ENCODE data around the gene UBL7. TPM values are rescaled to one million over a fixed set of nuclear protein-coding genes. Genes with fewer than 3 reads are reported as not detected.

The UBL7 gene
- total RNA-seq, 3 donors from 2014 or later, result 29.5 to 43.5 (median 37.6) TPM

GRCh38 chr15:74432968-74433591, 27.9 kb downstream of the UBL7 start:
- Histone ChIP-seq H3K4me1 (ENCODE audit: low read depth) (peaks cover 8% of the 10 kb centered on the region), H3K4me3 (peak overlapping the region; percentile 28), H3K9me3 (no peaks in the 10 kb centered on the region), H3K36me3 (ENCODE audit: low read depth) (no peaks in the 10 kb centered on the region)
- ATAC-seq (no peak), DNase-seq (peak in 2 of 3 donors; percentile 36 to 65)
- TF ChIP-seq CTCF (IDR thresholded peaks at IDR 0.05), result no peak
- intact Hi-C loops (cut with DNase I, micrococcal nuclease), result no loop called here

GRCh38 chr15:74432271-74432967, 28.5 kb downstream of the UBL7 start:
- no peak for ATAC-seq
- H3K4me3 ChIP-seq, result no peak overlapping the region
- intact Hi-C loops (cut with DNase I, micrococcal nuclease), result no loop called here
- peak in 1 of 3 donors; percentile 46 for DNase-seq
- no peak for TF ChIP-seq CTCF (IDR thresholded peaks at IDR 0.05)
- H3K9me3 ChIP-seq, result no peaks in the 10 kb centered on the region
- H3K36me3 ChIP-seq (ENCODE audit: low read depth), result no peaks in the 10 kb centered on the region
- H3K4me1 ChIP-seq (ENCODE audit: low read depth), result peaks cover 8% of the 10 kb centered on the region

GRCh38 chr15:74431645-74432044, 29.3 kb downstream of the UBL7 start:
- no peak for TF ChIP-seq CTCF (IDR thresholded peaks at IDR 0.05)
- Histone ChIP-seq H3K9me3 (no peaks in the 10 kb centered on the region), H3K4me1 (ENCODE audit: low read depth) (peaks cover 8% of the 10 kb centered on the region), H3K36me3 (ENCODE audit: low read depth) (no peaks in the 10 kb centered on the region), H3K4me3 (no peak overlapping the region)
- intact Hi-C loops (cut with DNase I, micrococcal nuclease), result no loop called here
- DNase-seq (peak in 1 of 3 donors; percentile 49), ATAC-seq (no peak)

DNA sequence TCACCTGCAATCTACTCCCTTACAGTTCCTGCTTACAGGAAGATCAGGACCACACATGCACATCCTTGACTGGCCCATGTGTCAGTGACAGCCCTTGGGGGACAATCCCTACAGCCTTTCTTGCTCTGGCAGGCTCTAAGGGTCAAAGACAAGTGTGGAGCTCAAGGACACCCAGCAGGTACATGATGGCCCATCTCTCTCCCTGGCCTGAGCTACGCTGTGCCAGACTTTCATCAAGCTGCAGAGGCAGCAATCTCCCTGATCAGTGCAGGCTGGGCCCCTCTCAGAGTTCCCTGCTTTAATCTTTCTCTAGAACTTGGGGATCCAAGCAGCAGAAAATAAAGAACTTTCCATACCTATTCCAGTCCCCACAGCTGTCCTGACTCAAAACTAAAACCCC, 29.8 kb downstream of the UBL7 start:
- DNase-seq (peak in 1 of 3 donors; percentile 15), ATAC-seq (no peak)
- intact Hi-C loops (cut with DNase I, micrococcal nuclease), result no loop called here
- Histone ChIP-seq H3K4me1 (ENCODE audit: low read depth) (peaks cover 8% of the 10 kb centered on the region), H3K9me3 (no peaks in the 10 kb centered on the region), H3K4me3 (no peak overlapping the region), H3K36me3 (ENCODE audit: low read depth) (no peaks in the 10 kb centered on the region)
- no peak for TF ChIP-seq CTCF (IDR thresholded peaks at IDR 0.05)

- no peak overlapping the region for H3K4me3 ChIP-seq
- H3K9me3 ChIP-seq, result no peaks in the 10 kb centered on the region
- TF ChIP-seq CTCF (IDR thresholded peaks at IDR 0.05), result no peak
- intact Hi-C loops (cut with DNase I, micrococcal nuclease), result no loop called here
- ATAC-seq (no peak), DNase-seq (peak in 1 of 3 donors; percentile 19)
- H3K36me3 ChIP-seq (ENCODE audit: low read depth), result no peaks in the 10 kb centered on the region
- peaks cover 8% of the 10 kb centered on the region for H3K4me1 ChIP-seq (ENCODE audit: low read depth)
Observed at GRCh38 chr15:74430510-74430951, 30.4 kb downstream of the UBL7 start.
